Activated naive CD4-positive, alpha-beta T cell treated with anti-CD3 and anti-CD28 coated beads, Interleukin-2, amount 50 U/mL, for 72 hours (primary cell): ENCODE results near the gene FRAS1. TPM values are rescaled to one million over a fixed set of nuclear protein-coding genes. Genes with fewer than 3 reads are reported as not detected.
"Not testable (repeated sequence)": the region's sequence is repeated elsewhere in the genome, so short reads cannot be mapped to it uniquely, and the experiment has no call there.

ENCODE experiments used
- ATAC-seq, 2 donors: fragments of 150-1000 bp; cut with Tn5 transposase; 2 replicates each; pipeline ENCODE4 v1.10.0; 2021; ENCODE audit warnings: mild to moderate bottlenecking in 2 of 2, moderate library complexity in 2 of 2
- DNase-seq, 2 donors: peaks; one replicate each; pipeline ENCODE4 v3.0.0; 2021 to 2022; ENCODE audit warnings: low spot score in 2 of 2
- H3K27ac Mint-ChIP-seq, 2 donors: one replicate each; pipeline ENCODE4 v1.8.0; 2022; ENCODE audit warnings: mild to moderate bottlenecking in 2 of 2, mixed read lengths in 2 of 2
- H3K36me3 Mint-ChIP-seq, 2 donors: one replicate each; pipeline ENCODE4 v1.8.0; 2022; ENCODE audit warnings: mixed read lengths in 2 of 2
- H3K9me3 Mint-ChIP-seq, 2 donors: one replicate each; pipeline ENCODE4 v1.8.0; 2022; ENCODE audit warnings: mixed read lengths in 2 of 2
- total RNA-seq, 2 donors: library from RNA; stranded (reverse); gene quantifications; one replicate each; pipeline ENCODE4 v1.2.3, GENCODE V29; 2022

FRAS1 gene
- total RNA-seq, 2 donors from 2014 or later: 0.06 TPM; not detected in 1

- H3K36me3 Mint-ChIP-seq: no peaks in the 10 kb centered on the region
- H3K27ac Mint-ChIP-seq: no peak overlapping the region
- DNase-seq (no peak), ATAC-seq (no peak)
- no peaks in the 10 kb centered on the region for H3K9me3 Mint-ChIP-seq
Measured at GRCh38 chr4:78078101-78078500, 21.0 kb downstream of the FRAS1 start.

- Mint-ChIP-seq H3K9me3 (no peaks in the 10 kb centered on the region), H3K36me3 (no peaks in the 10 kb centered on the region), H3K27ac (no peak overlapping the region)
- no peak for ATAC-seq
- no peak for DNase-seq
Measured at GRCh38 chr4:78079726-78080430, 22.8 kb downstream of the FRAS1 start.

- ATAC-seq: no peak
- H3K36me3 Mint-ChIP-seq: no peaks in the 10 kb centered on the region
- H3K9me3 Mint-ChIP-seq: peaks cover 0 to 4% of the 10 kb centered on the region in 2 donors
- H3K27ac Mint-ChIP-seq: no peak overlapping the region
- no peak for DNase-seq
Measured at GRCh38 chr4:78081541-78081940, 24.4 kb downstream of the FRAS1 start.

GRCh38 chr4:78083035-78083434 is 25.9 kb downstream of the FRAS1 start:
- DNase-seq (no peak), ATAC-seq (no peak)
- H3K36me3 Mint-ChIP-seq: no peaks in the 10 kb centered on the region
- H3K9me3 Mint-ChIP-seq: peaks cover 0 to 4% of the 10 kb centered on the region in 2 donors
- no peak overlapping the region for H3K27ac Mint-ChIP-seq

- ATAC-seq: no peak
- Mint-ChIP-seq H3K27ac (no peak overlapping the region), H3K36me3 (no peaks in the 10 kb centered on the region), H3K9me3 (no peaks in the 10 kb centered on the region)
- no peak for DNase-seq
Measured at GRCh38 chr4:78091534-78091933, 34.4 kb downstream of the FRAS1 start.

- H3K27ac Mint-ChIP-seq, H3K36me3 Mint-ChIP-seq, DNase-seq, ATAC-seq, H3K9me3 Mint-ChIP-seq: not testable (repeated sequence)
Measured at GRCh38 chr4:78092350-78092749, 35.2 kb downstream of the FRAS1 start.

- no peak overlapping the region for H3K27ac Mint-ChIP-seq
Measured at GRCh38 chr4:78092850-78093249, 35.7 kb downstream of the FRAS1 start.

GRCh38 chr4:78095081-78095480 is 38.0 kb downstream of the FRAS1 start:
- Mint-ChIP-seq H3K27ac (no peak overlapping the region), H3K36me3 (no peaks in the 10 kb centered on the region), H3K9me3 (peaks cover 7 to 8% of the 10 kb centered on the region in 2 donors)
- DNase-seq (no peak), ATAC-seq (no peak)

More at GRCh38 chr4:78092850-78093249, 35.7 kb downstream of the FRAS1 start:
- DNase-seq (no peak), ATAC-seq (no peak)
- H3K9me3 Mint-ChIP-seq: peaks cover 7 to 8% of the 10 kb centered on the region in 2 donors
- no peaks in the 10 kb centered on the region for H3K36me3 Mint-ChIP-seq

GRCh38 chr4:78099058-78099457 is 41.9 kb downstream of the FRAS1 start:
- Mint-ChIP-seq H3K9me3 (peaks cover 7 to 8% of the 10 kb centered on the region in 2 donors), H3K27ac (no peak overlapping the region), H3K36me3 (no peaks in the 10 kb centered on the region)
- DNase-seq: no peak
- ATAC-seq: no peak

GRCh38 chr4:78100060-78100459 is 42.9 kb downstream of the FRAS1 start:
- no peak for ATAC-seq
- no peak for DNase-seq
- Mint-ChIP-seq H3K36me3 (no peaks in the 10 kb centered on the region), H3K9me3 (peaks cover 8 to 9% of the 10 kb centered on the region in 2 donors), H3K27ac (no peak overlapping the region)

GRCh38 chr4:78119698-78120097 is 62.6 kb downstream of the FRAS1 start:
- no peak overlapping the region for H3K27ac Mint-ChIP-seq
- peaks cover 0 to 7% of the 10 kb centered on the region in 2 donors for H3K9me3 Mint-ChIP-seq
- ATAC-seq (no peak), DNase-seq (no peak)
- no peaks in the 10 kb centered on the region for H3K36me3 Mint-ChIP-seq

- no peak for ATAC-seq
- Mint-ChIP-seq H3K27ac (no peak overlapping the region), H3K9me3 (peaks cover 0 to 7% of the 10 kb centered on the region in 2 donors), H3K36me3 (no peaks in the 10 kb centered on the region)
- DNase-seq: no peak
Measured at GRCh38 chr4:78120144-78120880, 63.2 kb downstream of the FRAS1 start.

GRCh38 chr4:78121338-78121904 is 64.3 kb downstream of the FRAS1 start:
- H3K36me3 Mint-ChIP-seq: no peaks in the 10 kb centered on the region
- peaks cover 0 to 7% of the 10 kb centered on the region in 2 donors for H3K9me3 Mint-ChIP-seq
- no peak for DNase-seq
- H3K27ac Mint-ChIP-seq: no peak overlapping the region
- no peak for ATAC-seq

- DNase-seq, H3K27ac Mint-ChIP-seq, ATAC-seq, H3K36me3 Mint-ChIP-seq: not testable (repeated sequence)
- peaks cover 6 to 12% of the 10 kb centered on the region in 2 donors for H3K9me3 Mint-ChIP-seq
Measured at GRCh38 chr4:78125834-78126331, 68.8 kb downstream of the FRAS1 start.

- Mint-ChIP-seq H3K36me3 (no peaks in the 10 kb centered on the region), H3K9me3 (peaks cover 5 to 6% of the 10 kb centered on the region in 2 donors), H3K27ac (no peak overlapping the region)
- DNase-seq: no peak
- no peak for ATAC-seq
Measured at GRCh38 chr4:78129383-78130108, 72.4 kb downstream of the FRAS1 start.

GRCh38 chr4:78131403-78131802 is 74.3 kb downstream of the FRAS1 start:
- H3K27ac Mint-ChIP-seq: no peak overlapping the region
- DNase-seq: no peak
- H3K36me3 Mint-ChIP-seq: no peaks in the 10 kb centered on the region
- ATAC-seq: no peak
- peaks cover 5 to 6% of the 10 kb centered on the region in 2 donors for H3K9me3 Mint-ChIP-seq
